Mesothelial cell of epicardium (in vitro differentiated cells): ENCODE results near the gene NT5E. TPM values are rescaled to one million over a fixed set of nuclear protein-coding genes. Genes with fewer than 3 reads are reported as not detected.

Experiments used
- DNase-seq, 2 experiments: peaks; one replicate each; pipeline ENCODE4 v3.0.0; 2021; ENCODE audit warnings: low spot score in 2 of 2; ENCODE audit not compliant: unreplicated experiment in 2 of 2
- H3K27ac Mint-ChIP-seq: 2 replicates; pipeline ENCODE4 v1.8.0; 2021; ENCODE audit warnings: mixed read lengths
- H3K27me3 Mint-ChIP-seq: 2 replicates; pipeline ENCODE4 v1.8.0; 2021; ENCODE audit warnings: low read depth, mixed read lengths
- H3K36me3 Mint-ChIP-seq: 2 replicates; pipeline ENCODE4 v1.8.0; 2021; ENCODE audit warnings: mixed read lengths
- H3K4me1 Mint-ChIP-seq: 2 replicates; pipeline ENCODE4 v1.8.0; 2021; ENCODE audit warnings: mixed read lengths
- H3K4me3 Mint-ChIP-seq: 2 replicates; pipeline ENCODE4 v1.8.0; 2021; ENCODE audit warnings: mild to moderate bottlenecking, moderate library complexity, mixed read lengths
- H3K9me3 Mint-ChIP-seq: 2 replicates; pipeline ENCODE4 v1.8.0; 2021; ENCODE audit warnings: mixed read lengths
- total RNA-seq: library from RNA; stranded (reverse); gene quantifications from 3 replicates; pipeline ENCODE4 v1.2.1, GENCODE V29; 2021
- TF ChIP-seq, protein P1 (sequence below): fragments of 200-600 bp; sonication (generic); IDR thresholded peaks from one replicate; pipeline ENCODE4 v1.5.0; 2021; ENCODE audit warnings: antibody characterized with exemption; ENCODE audit not compliant: unreplicated experiment

Gene NT5E
- total RNA-seq, 1 donor from 2014 or later = 0.25 TPM

DNA sequence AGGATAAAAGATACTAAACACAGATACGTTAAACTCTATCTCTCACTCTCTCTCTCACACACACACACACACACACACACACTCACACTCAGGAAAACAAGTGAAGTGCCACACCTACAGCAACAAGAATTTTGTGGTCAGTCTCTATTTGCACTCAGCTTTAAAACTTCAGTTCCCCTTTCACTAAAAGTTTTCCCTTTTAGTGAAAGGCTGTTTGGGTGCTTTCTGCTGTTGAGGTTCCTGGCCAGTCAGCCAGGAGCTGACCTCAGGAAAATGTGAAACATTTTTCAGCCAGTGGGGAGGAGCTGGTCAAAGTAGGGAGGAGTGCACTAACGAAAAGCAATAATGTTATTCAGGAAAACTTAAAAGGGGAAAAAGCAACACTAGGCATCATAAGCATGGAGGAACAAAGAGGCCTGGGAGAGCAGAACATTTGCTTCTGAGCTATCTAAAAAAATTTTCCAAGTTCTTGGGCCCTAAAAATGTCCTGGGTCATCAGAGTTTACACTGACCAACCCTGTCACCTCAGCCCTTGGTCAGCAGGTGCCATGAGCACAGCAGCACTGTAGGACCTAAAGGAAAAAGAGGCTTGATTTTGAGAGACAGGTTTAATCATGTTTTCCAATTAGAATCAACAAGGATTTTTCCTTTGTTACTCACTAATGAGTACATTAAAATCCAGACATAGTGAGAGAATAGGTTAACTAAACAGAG is 30.7 kb upstream of the NT5E start:
- TF ChIP-seq, protein P1, sequence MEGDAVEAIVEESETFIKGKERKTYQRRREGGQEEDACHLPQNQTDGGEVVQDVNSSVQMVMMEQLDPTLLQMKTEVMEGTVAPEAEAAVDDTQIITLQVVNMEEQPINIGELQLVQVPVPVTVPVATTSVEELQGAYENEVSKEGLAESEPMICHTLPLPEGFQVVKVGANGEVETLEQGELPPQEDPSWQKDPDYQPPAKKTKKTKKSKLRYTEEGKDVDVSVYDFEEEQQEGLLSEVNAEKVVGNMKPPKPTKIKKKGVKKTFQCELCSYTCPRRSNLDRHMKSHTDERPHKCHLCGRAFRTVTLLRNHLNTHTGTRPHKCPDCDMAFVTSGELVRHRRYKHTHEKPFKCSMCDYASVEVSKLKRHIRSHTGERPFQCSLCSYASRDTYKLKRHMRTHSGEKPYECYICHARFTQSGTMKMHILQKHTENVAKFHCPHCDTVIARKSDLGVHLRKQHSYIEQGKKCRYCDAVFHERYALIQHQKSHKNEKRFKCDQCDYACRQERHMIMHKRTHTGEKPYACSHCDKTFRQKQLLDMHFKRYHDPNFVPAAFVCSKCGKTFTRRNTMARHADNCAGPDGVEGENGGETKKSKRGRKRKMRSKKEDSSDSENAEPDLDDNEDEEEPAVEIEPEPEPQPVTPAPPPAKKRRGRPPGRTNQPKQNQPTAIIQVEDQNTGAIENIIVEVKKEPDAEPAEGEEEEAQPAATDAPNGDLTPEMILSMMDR = no peak
- H3K4me1 Mint-ChIP-seq = peaks cover 2% of the 10 kb centered on the region
- H3K27ac Mint-ChIP-seq = no peak overlapping the region
- no peak for DNase-seq
- H3K4me3 Mint-ChIP-seq = no peak overlapping the region
- no peaks in the 10 kb centered on the region for H3K36me3 Mint-ChIP-seq
- H3K27me3 Mint-ChIP-seq = no peaks in the 10 kb centered on the region
- H3K9me3 Mint-ChIP-seq = no peaks in the 10 kb centered on the region

DNA sequence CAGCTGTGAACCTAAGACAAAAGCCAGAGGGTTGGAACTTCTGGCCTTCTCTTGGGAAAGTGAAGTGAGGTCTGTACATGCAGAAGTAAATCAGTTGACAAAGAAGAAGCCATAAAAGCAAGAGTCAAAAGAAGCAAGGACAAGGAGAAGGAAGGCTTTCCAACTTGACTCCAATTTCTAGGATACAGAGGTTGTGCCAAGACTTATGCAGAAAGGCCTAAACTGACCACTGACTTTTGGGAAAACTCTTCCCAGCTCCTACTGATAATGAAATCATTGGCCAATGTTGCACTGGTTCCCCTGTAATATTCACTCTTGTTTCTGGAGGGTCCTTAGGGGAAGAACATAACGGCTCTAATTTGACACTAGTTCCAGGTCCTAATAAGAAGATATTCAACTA is 29.3 kb upstream of the NT5E start:
- no peak overlapping the region for H3K4me3 Mint-ChIP-seq
- peaks cover 2% of the 10 kb centered on the region for H3K4me1 Mint-ChIP-seq
- no peaks in the 10 kb centered on the region for H3K27me3 Mint-ChIP-seq
- no peak for DNase-seq
- H3K27ac Mint-ChIP-seq = no peak overlapping the region
- H3K9me3 Mint-ChIP-seq = peaks cover 9% of the 10 kb centered on the region
- no peaks in the 10 kb centered on the region for H3K36me3 Mint-ChIP-seq
- TF ChIP-seq, protein P1 = no peak

DNA sequence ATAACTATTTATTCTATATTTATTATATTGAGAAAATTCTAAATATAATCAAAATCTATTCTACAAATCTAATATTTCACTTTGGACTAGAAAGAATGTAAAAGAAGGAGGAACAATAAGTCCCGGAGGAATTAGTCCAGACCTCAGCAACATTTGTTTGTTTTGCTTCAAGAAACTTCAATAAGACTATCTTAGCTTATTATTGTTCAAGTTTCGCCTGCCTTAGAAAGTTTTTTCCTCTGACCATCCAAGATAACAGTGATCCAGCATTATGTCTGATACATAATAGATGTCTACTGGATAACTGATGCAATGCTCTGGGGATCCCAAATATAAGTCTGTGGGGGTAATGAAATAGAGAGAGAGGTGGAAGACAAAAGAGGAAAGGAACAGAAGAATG is 28.7 kb upstream of the NT5E start:
- Mint-ChIP-seq H3K27ac (no peak overlapping the region), H3K9me3 (peaks cover 12% of the 10 kb centered on the region), H3K27me3 (no peaks in the 10 kb centered on the region), H3K4me1 (peaks cover 2% of the 10 kb centered on the region), H3K36me3 (no peaks in the 10 kb centered on the region), H3K4me3 (no peak overlapping the region)
- no peak for DNase-seq
- TF ChIP-seq, protein P1 = no peak

DNA sequence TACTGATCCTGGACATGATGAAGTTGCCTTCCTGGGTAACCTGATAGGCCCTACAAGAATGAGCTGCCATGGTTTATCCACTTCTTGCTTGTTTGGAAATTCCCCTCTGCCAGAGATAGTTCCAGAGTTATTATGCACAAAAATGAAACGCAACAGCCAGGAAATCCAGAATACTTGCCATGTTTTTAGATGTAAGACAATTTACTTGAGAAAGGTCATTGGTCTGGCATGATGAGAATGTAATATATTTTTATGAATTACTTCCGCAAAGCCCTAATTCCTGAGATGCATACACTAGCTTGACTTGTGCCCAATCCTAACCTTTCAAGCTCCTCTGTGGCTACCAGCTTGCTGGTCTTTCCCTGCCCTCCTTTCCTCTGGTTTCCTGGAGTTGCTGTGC is 27.9 kb upstream of the NT5E start:
- Mint-ChIP-seq H3K4me1 (peaks cover 2% of the 10 kb centered on the region), H3K27me3 (no peaks in the 10 kb centered on the region), H3K27ac (no peak overlapping the region), H3K9me3 (peaks cover 12% of the 10 kb centered on the region), H3K36me3 (no peaks in the 10 kb centered on the region), H3K4me3 (no peak overlapping the region)
- TF ChIP-seq, protein P1 = no peak
- no peak for DNase-seq

DNA sequence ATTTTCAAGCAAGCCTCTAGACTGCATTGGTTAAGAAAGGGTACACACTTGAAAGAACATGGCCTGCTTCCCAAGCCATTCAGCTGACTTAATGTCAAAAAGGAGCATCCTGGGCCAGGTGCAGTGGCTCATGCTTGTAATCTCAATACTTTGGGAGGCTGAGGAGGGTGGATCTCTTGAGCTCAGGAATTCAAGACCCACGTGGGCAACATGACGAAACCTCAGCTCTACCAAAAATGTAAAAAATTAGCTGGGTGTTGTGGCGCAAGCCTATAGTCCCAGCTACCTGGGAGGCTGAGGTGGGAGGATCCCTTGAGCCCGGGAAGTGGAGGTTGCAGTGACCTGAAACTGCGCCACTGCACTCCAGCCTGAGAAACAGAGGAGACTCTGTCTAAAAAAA is 26.9 kb upstream of the NT5E start:
- Mint-ChIP-seq H3K27me3 (no peaks in the 10 kb centered on the region), H3K4me1 (peaks cover 2% of the 10 kb centered on the region), H3K27ac (no peak overlapping the region), H3K9me3 (peaks cover 18% of the 10 kb centered on the region), H3K4me3 (no peak overlapping the region), H3K36me3 (no peaks in the 10 kb centered on the region)
- TF ChIP-seq, protein P1 = no peak
- no peak for DNase-seq
